ENCODE measurements around the gene ST3GAL2.
"Not testable (repeated sequence)": the region's sequence is repeated elsewhere in the genome, so short reads cannot be mapped to it uniquely, and the experiment has no call there.

The ST3GAL2 gene

GRCh38 chr16:70337814-70338213 is 101.1 kb downstream of the ST3GAL2 start:
- no peak for DNase-seq (ENCODE audit: low read depth in 2 of 2)

- DNase-seq (ENCODE audit: low read depth in 2 of 2), result not testable (repeated sequence)
Measured at GRCh38 chr16:70332728-70333127, 106.2 kb downstream of the ST3GAL2 start.

GRCh38 chr16:70331588-70332358 is 107.1 kb downstream of the ST3GAL2 start:
- peak in 1 of 2 donors; percentile 3 for DNase-seq (ENCODE audit: low read depth in 2 of 2)

GRCh38 chr16:70331091-70331490 is 107.8 kb downstream of the ST3GAL2 start:
- no peak for DNase-seq (ENCODE audit: low read depth in 2 of 2)

Measured in stimulated activated CD8-positive, alpha-beta memory T cell treated with anti-CD3 and anti-CD28 coated beads, Interleukin-7, amount 100 ng/mL, for 1 hour (primary cell).